ENCODE data around the gene KRT3. TPM values are rescaled to one million over a fixed set of nuclear protein-coding genes. Genes with fewer than 3 reads are reported as not detected.

KRT3 gene
- total RNA-seq, result not detected
- polyA plus RNA-seq (ENCODE audit: insufficient read depth in 1 of 8, insufficient read length in 8 of 8, low replicate concordance in 1 of 8), result under 1 TPM in 1 of 8 donors, not detected in 7; 0.13 TPM
- long read RNA-seq, donor 1, result 0 reads
- long read RNA-seq, donor 2, result 0 reads
- long read RNA-seq, donor 3, result 0 reads
- long read RNA-seq, donor 4, result 0 reads
- long read RNA-seq, donor 5, result 0 reads
- long read RNA-seq, donor 6, result 0 reads
- long read RNA-seq, donor 7, result 0 reads
- long read RNA-seq, donor 8, result 0 reads
- long read RNA-seq, donor 9, result 0 reads
- long read RNA-seq, donor 10, result 0 reads
- long read RNA-seq, donor 11, result 0 reads

DNA sequence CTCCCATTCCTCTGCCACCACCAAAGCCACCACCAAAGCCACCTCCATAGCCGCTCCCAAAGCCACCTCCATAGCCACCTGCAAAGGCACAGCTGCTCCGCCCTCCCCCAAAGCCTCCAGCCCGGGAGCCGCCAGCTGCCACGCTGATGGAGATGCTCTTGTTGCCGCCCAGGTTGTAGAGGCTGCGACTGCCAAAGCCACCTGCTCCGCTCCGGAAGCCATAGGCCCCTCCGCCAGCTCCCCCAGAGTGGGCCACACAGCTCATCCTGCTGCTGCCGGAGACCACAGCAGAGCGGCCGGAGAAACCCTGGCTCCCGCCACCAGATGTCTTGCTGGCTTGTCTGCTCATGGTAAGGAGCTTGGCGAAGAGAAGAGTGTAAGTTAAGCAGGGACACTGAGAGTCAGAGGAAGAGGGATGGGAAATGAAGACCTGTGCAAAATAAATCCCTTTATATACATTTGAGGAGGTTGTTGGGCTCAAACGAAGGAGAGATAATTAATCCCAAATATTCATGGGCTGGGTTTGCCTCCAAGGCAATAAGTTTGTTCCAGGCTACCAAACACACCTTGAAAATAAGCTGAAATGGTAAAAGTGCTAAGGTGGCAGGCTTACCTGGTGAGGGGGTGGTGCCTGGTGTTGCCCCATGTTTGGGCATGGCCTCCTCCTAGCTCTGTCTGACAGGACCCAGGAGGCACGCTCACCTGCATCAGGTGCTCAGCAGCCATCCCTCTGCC lies at the start of gene KRT3:
Gene KRT3 (minus strand): TSS at position 424 of the 735 bp plus-strand sequence. CDS start 75 bp downstream, at position 349.
- WGBS (ENCODE audit: insufficient coverage), result 85% methylated on average over 11 of the region's 17 CpGs
- no peak for DNase-seq
- no peak within 1 kb of the TSS for H3K4me3 ChIP-seq (ENCODE audit: low read length)
- H3K4me1 ChIP-seq (ENCODE audit: control insufficient read depth, insufficient read depth, low read length), result no peaks in the 10 kb centered on the region
- no peak within 1 kb of the TSS for H3K27ac ChIP-seq (ENCODE audit: low read length)
- H3K36me3 ChIP-seq (ENCODE audit: control insufficient read depth, insufficient read depth, low read length), result no peaks in the 10 kb centered on the region
- H3K27me3 ChIP-seq (ENCODE audit: control insufficient read depth, insufficient read depth, low read length), result peaks cover 6% of the 10 kb centered on the region
- no peaks in the 10 kb centered on the region for H3K9me3 ChIP-seq (replicated peaks; ENCODE audit: control insufficient read depth, low read depth, low read length)

DNA sequence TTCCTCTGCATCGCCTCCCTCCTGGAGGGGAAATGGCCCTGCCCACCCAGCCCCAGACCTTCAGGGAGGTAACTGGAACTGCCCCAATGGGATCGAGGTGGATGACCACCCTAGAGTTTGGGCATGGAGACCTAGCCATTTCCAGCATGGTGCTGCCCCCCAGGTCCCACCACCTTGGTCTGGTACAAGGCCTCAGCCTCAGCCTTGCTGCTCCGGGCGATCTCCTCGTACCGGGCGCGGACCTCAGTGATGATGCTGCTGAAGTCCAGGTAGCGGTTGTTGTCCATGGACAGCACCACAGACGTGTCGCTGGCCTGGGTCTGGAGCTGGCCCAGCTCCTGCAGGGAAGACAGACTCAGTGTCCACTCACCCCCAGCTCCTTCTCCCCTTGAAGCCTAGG lies 48.5 kb upstream of the KRT3 start:
- no peak overlapping the region for H3K4me3 ChIP-seq (ENCODE audit: low read length)
- H3K27ac ChIP-seq (ENCODE audit: low read length), result no peak overlapping the region
- no peaks in the 10 kb centered on the region for H3K36me3 ChIP-seq (ENCODE audit: control insufficient read depth, insufficient read depth, low read length)
- WGBS (ENCODE audit: insufficient coverage), result 84% methylated on average over 9 of the region's 11 CpGs
- no peaks in the 10 kb centered on the region for H3K9me3 ChIP-seq (replicated peaks; ENCODE audit: control insufficient read depth, low read depth, low read length)
- H3K27me3 ChIP-seq (ENCODE audit: control insufficient read depth, insufficient read depth, low read length), result peaks cover 5% of the 10 kb centered on the region
- no peak for DNase-seq
- no peaks in the 10 kb centered on the region for H3K4me1 ChIP-seq (ENCODE audit: control insufficient read depth, insufficient read depth, low read length)

DNA sequence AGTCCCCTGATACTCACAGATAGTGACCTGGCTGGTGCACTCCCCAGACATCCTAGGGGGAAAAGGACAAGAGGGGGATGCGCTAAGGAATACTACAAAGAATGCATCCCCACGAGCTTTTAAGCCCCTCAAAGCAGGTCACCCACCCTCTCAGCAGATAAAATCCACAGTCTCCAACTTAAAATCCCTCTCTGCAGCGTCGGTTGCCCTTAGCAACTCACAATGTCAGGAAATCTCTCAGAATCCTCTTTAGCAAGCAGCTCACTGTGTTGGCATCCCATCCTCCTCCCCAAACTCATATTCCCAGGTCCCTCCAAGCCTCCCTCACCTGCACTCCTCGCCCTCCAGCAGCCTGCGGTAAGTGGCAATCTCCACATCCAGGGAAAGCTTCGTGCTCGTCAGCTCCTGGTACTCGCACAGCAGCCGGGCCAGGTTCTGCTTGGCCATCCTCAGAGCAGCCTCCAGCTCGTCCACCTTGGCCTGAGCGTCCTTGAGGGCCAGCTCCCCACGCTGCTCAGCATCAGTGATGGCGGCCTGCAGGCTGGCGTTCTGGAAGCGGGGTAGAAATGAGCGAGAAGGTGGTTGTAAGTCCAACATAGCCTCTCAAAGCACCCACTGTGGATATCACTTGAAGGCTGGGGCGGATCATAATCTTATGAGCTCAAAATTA lies 43.7 kb upstream of the KRT3 start:
- 71% methylated on average over 5 of the region's 18 CpGs for WGBS (ENCODE audit: insufficient coverage)
- DNase-seq, result no peak
- no peaks in the 10 kb centered on the region for H3K9me3 ChIP-seq (replicated peaks; ENCODE audit: control insufficient read depth, low read depth, low read length)
- no peak overlapping the region for H3K4me3 ChIP-seq (ENCODE audit: low read length)
- H3K27ac ChIP-seq (ENCODE audit: low read length), result no peak overlapping the region
- no peaks in the 10 kb centered on the region for H3K36me3 ChIP-seq (ENCODE audit: control insufficient read depth, insufficient read depth, low read length)
- peaks cover 15% of the 10 kb centered on the region for H3K27me3 ChIP-seq (ENCODE audit: control insufficient read depth, insufficient read depth, low read length)
- H3K4me1 ChIP-seq (ENCODE audit: control insufficient read depth, insufficient read depth, low read length), result no peaks in the 10 kb centered on the region

DNA sequence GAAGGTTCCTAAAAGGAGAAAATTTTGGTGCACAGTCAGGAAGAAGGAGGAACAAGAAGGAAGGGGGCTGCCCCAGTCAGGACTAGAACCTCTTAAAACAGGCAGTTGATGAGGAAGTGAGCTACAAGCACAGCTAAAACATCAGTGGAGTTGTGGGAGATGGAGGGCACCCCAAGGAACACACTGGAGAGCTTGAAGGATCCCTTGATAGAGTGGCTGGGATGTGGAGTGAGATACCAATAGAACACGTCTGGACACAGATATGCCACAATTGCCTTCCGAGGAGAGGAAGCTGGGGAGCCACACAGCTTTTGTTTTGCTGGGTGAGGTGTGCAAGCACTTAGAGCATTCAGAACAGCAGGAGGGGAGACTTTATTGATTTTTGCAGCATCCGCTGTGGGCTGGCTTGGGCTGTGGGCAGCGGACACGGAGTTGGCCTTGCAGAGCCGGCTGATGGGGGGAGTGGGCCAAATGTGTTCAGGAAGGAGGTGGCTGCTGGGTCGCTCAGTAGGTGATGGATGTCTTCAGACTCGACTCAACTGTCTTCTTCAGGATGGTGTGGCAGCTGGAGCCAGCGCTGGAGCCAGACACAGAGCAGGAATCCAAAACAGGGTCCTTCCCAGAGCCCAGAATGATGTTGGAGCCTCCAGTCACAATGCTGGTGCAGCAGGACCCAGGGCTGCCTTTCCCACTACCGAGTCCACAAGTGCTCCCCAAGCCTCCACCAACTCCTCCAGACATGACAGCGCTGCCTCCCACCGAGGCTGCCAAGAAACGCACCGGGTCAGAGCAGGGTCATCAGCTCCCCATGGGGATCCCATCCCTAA lies 42.9 kb upstream of the KRT3 start:
- H3K9me3 ChIP-seq (replicated peaks; ENCODE audit: control insufficient read depth, low read depth, low read length), result no peaks in the 10 kb centered on the region
- no peak overlapping the region for H3K27ac ChIP-seq (ENCODE audit: low read length)
- peaks cover 15% of the 10 kb centered on the region for H3K27me3 ChIP-seq (ENCODE audit: control insufficient read depth, insufficient read depth, low read length)
- no peak for DNase-seq
- 62% methylated on average over 14 of the region's 14 CpGs for WGBS (ENCODE audit: insufficient coverage)
- no peak overlapping the region for H3K4me3 ChIP-seq (ENCODE audit: low read length)
- H3K4me1 ChIP-seq (ENCODE audit: control insufficient read depth, insufficient read depth, low read length), result no peaks in the 10 kb centered on the region
- no peaks in the 10 kb centered on the region for H3K36me3 ChIP-seq (ENCODE audit: control insufficient read depth, insufficient read depth, low read length)

DNA sequence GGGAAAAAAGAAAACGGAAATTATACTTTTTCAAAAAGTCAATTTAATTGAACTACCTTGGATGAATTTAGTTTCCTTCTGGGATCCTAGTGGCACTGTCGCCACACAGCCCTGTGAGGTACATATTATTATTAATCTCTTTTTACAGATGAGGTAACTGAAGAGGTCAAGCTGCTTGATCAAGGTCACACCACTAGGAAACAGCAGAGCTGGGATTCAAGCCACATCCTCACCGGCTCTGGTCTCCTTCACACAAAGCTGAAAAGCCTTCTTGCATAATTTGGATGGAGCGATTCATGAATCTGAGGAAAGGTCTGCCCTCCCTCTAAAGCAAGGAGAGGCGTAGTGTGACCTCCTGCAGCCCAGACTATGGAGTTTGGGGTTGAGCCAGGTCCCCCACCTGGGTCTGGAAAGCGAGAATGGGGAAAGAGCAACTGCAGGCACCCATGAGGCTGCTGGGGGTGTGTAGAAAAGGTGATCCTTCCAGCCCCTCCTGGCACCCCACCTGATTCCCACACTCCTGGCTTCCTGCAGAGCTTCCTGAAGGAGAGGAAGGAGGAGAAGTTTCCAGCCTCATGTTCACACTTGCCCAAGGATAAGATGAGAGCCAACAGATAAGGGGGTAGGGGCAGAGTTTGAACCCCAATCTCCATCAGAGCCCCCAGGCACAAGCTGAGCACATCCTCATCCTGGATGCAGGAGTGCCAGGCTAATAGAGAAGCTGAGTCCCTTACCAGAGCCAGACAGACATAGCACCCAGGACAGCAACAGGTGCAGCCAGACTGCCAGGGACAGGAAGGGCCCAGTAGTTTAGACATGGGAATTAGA lies 42.1 kb upstream of the KRT3 start:
- 100% methylated on average over 2 of the region's 6 CpGs for WGBS (ENCODE audit: insufficient coverage)
- H3K36me3 ChIP-seq (ENCODE audit: control insufficient read depth, insufficient read depth, low read length), result no peaks in the 10 kb centered on the region
- no peak for DNase-seq
- no peaks in the 10 kb centered on the region for H3K4me1 ChIP-seq (ENCODE audit: control insufficient read depth, insufficient read depth, low read length)
- H3K9me3 ChIP-seq (replicated peaks; ENCODE audit: control insufficient read depth, low read depth, low read length), result no peaks in the 10 kb centered on the region
- H3K27me3 ChIP-seq (ENCODE audit: control insufficient read depth, insufficient read depth, low read length), result peaks cover 13% of the 10 kb centered on the region
- H3K27ac ChIP-seq (ENCODE audit: low read length), result no peak overlapping the region
- H3K4me3 ChIP-seq (ENCODE audit: low read length), result no peak overlapping the region

DNA sequence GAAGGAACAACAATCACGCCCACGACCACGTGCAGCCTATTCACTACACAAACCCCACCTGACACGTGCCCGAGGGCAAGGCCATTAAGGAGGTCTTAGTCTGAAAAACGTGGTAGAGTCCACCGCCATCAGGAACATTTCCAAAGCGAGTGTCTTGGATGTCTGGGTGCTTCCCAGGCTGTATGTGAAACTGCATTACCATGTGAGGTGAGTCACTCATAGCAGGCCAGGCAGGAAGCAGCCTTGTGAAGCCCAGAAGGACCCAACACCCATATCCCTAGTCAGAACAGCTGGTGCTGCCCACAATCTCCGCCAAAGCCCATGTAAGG lies 41.5 kb upstream of the KRT3 start:
- Histone ChIP-seq H3K36me3 (ENCODE audit: control insufficient read depth, insufficient read depth, low read length) (no peaks in the 10 kb centered on the region), H3K27ac (ENCODE audit: low read length) (no peak overlapping the region), H3K4me3 (ENCODE audit: low read length) (no peak overlapping the region), H3K27me3 (ENCODE audit: control insufficient read depth, insufficient read depth, low read length) (peaks cover 16% of the 10 kb centered on the region), H3K9me3 (replicated peaks; ENCODE audit: control insufficient read depth, low read depth, low read length) (no peaks in the 10 kb centered on the region), H3K4me1 (ENCODE audit: control insufficient read depth, insufficient read depth, low read length) (no peaks in the 10 kb centered on the region)
- no peak for DNase-seq
- WGBS (ENCODE audit: insufficient coverage), result 90% methylated on average over 2 of the region's 9 CpGs

DNA sequence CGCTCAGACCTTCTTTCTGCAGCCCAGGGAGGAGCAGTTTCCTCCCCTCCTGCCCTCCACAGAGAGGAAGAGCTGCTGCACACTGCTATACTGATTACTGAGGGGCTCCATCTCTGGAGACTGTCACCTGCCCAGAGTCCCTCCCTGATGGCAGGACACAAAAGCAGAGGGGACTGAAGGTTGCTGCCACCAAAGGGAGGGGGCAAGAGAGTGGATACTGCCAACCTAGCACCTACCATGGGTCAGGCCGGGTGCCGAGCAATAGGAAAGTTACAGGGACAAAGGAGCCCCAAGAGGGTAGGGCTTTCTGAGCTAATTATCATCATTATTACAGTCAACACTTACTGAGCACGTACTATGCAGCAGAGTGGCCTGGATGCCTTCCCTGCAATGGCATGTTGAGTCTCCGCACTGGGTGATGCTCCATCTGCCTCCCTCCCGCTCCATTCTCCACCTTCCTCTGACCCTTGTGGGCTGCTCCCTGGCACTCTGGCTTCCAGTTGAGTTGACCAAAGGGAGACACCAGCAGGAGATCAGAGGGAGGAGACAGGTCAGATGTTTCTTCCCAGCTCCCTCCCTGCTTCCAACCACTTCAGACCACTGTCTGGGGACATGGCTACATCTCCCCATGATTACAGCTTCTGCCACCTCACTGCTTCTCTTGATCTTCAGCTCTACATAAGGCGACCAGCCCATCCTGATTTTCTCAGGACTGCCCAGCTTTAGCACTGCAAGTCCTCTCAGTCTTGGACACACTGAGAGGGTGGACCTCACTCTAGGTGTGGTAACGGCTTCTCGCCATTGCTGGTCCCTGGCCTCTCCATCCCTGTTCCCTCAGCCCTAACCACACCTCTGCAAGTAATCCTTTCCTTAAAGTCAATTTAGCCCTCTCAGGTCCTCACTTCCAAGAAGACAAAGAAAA lies 40.8 kb upstream of the KRT3 start:
- 87% methylated on average over 5 of the region's 9 CpGs for WGBS (ENCODE audit: insufficient coverage)
- Histone ChIP-seq H3K27me3 (ENCODE audit: control insufficient read depth, insufficient read depth, low read length) (peaks cover 16% of the 10 kb centered on the region), H3K4me1 (ENCODE audit: control insufficient read depth, insufficient read depth, low read length) (no peaks in the 10 kb centered on the region), H3K9me3 (replicated peaks; ENCODE audit: control insufficient read depth, low read depth, low read length) (no peaks in the 10 kb centered on the region), H3K36me3 (ENCODE audit: control insufficient read depth, insufficient read depth, low read length) (no peaks in the 10 kb centered on the region), H3K27ac (ENCODE audit: low read length) (no peak overlapping the region), H3K4me3 (ENCODE audit: low read length) (no peak overlapping the region)
- no peak for DNase-seq

DNA sequence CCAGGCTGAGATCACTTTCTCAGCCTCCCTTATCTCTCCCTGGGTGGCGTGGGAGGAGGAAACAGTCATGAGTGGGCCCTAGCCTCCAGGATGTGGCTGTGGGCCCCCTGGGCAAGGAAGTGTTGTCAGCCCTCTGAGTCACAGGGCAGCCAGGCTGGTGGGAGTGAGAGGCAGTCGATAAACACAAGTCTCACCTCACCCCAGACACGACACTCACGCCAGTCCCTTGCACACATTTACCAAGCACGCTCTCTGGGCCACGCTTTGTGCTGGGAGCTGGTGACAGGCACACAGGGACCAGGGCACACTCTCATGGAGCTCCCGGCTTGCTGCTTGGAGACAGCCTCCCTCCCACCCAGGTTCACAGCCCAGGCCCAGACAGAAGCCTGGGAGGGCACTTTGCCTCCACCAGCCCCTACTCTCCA lies 40.1 kb upstream of the KRT3 start:
- Histone ChIP-seq H3K4me1 (ENCODE audit: control insufficient read depth, insufficient read depth, low read length) (no peaks in the 10 kb centered on the region), H3K36me3 (ENCODE audit: control insufficient read depth, insufficient read depth, low read length) (no peaks in the 10 kb centered on the region), H3K4me3 (ENCODE audit: low read length) (no peak overlapping the region), H3K27me3 (ENCODE audit: control insufficient read depth, insufficient read depth, low read length) (peaks cover 20% of the 10 kb centered on the region), H3K9me3 (replicated peaks; ENCODE audit: control insufficient read depth, low read depth, low read length) (no peaks in the 10 kb centered on the region), H3K27ac (ENCODE audit: low read length) (no peak overlapping the region)
- 73% methylated on average over 6 of the region's 7 CpGs for WGBS (ENCODE audit: insufficient coverage)
- DNase-seq, result no peak

Measured in muscle of leg (tissue), 16 donors.